Caco-2 (cell line): ENCODE data around the gene ARHGEF4. TPM values are rescaled to one million over a fixed set of nuclear protein-coding genes. Genes with fewer than 3 reads are reported as not detected.

ENCODE experiments used
- BruUV-seq: library from RNA; stranded (reverse); fragments of 400-500 nt; replicated peaks from 2 replicates; lab custom pipeline; 2021; lab: Mats Ljungman, UMichigan
- CTCF ChIA-PET: fragments of 300-600 bp; sonication (Branson Sonifier 250); formaldehyde crosslinking; loops from one replicate; lab custom pipeline; 2022; ENCODE audit warnings: antibody characterized with exemption; lab: Charles Lee
- POLR2A ChIA-PET: fragments of 300-600 bp; sonication (Branson Sonifier 250); formaldehyde crosslinking; loops from one replicate; lab custom pipeline; 2022; ENCODE audit warnings: antibody characterized with exemption; lab: Charles Lee
- DNase-seq, 2 experiments: peaks; one replicate each; pipeline versions ENCODE4 v3.0.0 to v3.0.0-alpha.2; 2020 to 2022
- H3K27me3 ChIP-seq: replicated peaks from 2 replicates; pipeline ENCODE4 v1.6.0; 2011; ENCODE audit warnings: low read length; ENCODE audit not compliant: control insufficient read depth, insufficient read depth
- H3K36me3 ChIP-seq: 2 replicates; pipeline ENCODE4 v1.5.1; 2011; ENCODE audit warnings: low read length; ENCODE audit not compliant: control insufficient read depth, insufficient read depth
- H3K4me1 ChIP-seq: fragments of 250-450 bp; sonication (Bioruptor Pico); 2 replicates; pipeline ENCODE4 v1.5.1; 2020; ENCODE audit warnings: mild to moderate bottlenecking
- H3K4me3 ChIP-seq: 2 replicates; pipeline ENCODE4 v1.5.1; 2011; ENCODE audit warnings: low read depth, mild to moderate bottlenecking, control low read depth, low read length
- H3K9me3 ChIP-seq: fragments of 250-450 bp; sonication (Bioruptor Pico); 2 replicates; pipeline ENCODE4 v1.5.1; 2020; ENCODE audit warnings: mild to moderate bottlenecking, moderate library complexity
- H3K27ac Mint-ChIP-seq: one replicate; pipeline ENCODE4 v1.8.0; 2022; ENCODE audit warnings: mixed read lengths; ENCODE audit not compliant: unreplicated experiment
- H3K27me3 Mint-ChIP-seq: one replicate; pipeline ENCODE4 v1.8.0; 2022; ENCODE audit warnings: mixed read lengths; ENCODE audit not compliant: insufficient read depth, unreplicated experiment
- H3K36me3 Mint-ChIP-seq: one replicate; pipeline ENCODE4 v1.8.0; 2022; ENCODE audit warnings: mild to moderate bottlenecking, mixed read lengths; ENCODE audit not compliant: insufficient read depth, unreplicated experiment
- H3K4me1 Mint-ChIP-seq: one replicate; pipeline ENCODE4 v1.8.0; 2022; ENCODE audit warnings: low read depth, mixed read lengths; ENCODE audit not compliant: unreplicated experiment
- H3K4me3 Mint-ChIP-seq: one replicate; pipeline ENCODE4 v1.8.0; 2022; ENCODE audit warnings: mild to moderate bottlenecking, moderate library complexity, mixed read lengths; ENCODE audit not compliant: unreplicated experiment
- H3K9me3 Mint-ChIP-seq: one replicate; pipeline ENCODE4 v1.8.0; 2022; ENCODE audit warnings: mixed read lengths; ENCODE audit not compliant: unreplicated experiment
- intact Hi-C: fragments of 100-400 bp; cut with micrococcal nuclease; formaldehyde crosslinking; loops from one replicate; pipeline ENCODE4 v1.10.0; 2022; ENCODE audit not compliant: unreplicated experiment
- total RNA-seq: library from RNA; stranded (reverse); gene quantifications from 2 replicates; pipeline ENCODE4 v1.2.3, GENCODE V29; 2022
- TF ChIP-seq, protein P1 (sequence below), 2 experiments: fragments of 200-600 bp in 1 of 2; IDR thresholded peaks; 1 replicate in 1 of 2; 2 replicates in 1 of 2; pipeline versions ENCODE4 v1.5.1 to v1.8.0; 2011 to 2022; ENCODE audit warnings: antibody characterized with exemption in 1 of 2, control low read depth in 1 of 2, inconsistent platforms in 1 of 2, low read depth in 1 of 2, low read length in 1 of 2, mild to moderate bottlenecking in 1 of 2, moderate library complexity in 1 of 2; ENCODE audit not compliant: insufficient read depth in 1 of 2, severe bottlenecking in 1 of 2, unreplicated experiment in 1 of 2

The ARHGEF4 gene
- total RNA-seq, 1 experiment from 2014 or later = 1.8 TPM

DNA sequence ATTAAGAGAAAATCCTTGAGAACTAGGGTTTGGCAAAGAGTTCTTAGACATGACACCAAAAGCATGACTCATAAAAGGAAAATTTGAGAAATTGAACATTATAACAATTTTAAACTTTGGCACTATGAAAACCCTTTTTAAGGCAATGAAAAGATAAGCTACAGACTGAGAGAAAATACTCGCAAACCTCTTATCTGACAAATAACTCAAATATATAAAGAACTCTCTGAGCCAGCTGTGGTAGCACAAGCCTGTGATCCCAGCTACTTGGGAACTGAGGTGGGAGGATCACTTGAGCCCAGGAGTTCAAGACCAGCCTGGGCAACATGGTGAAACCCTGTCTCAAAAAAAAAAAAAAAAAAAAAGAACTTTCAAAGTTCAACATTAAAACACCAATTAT is 186.0 kb downstream of the ARHGEF4 start:
- no peaks in the 10 kb centered on the region for H3K4me1 ChIP-seq
- no peak overlapping the region for H3K4me3 ChIP-seq
- intact Hi-C loops = no loop called here
- H3K9me3 ChIP-seq = no peaks in the 10 kb centered on the region
- BruUV-seq = no TSS peak
- Mint-ChIP-seq H3K9me3 (peaks cover 10% of the 10 kb centered on the region), H3K27me3 (peaks cover 3% of the 10 kb centered on the region), H3K4me3 (no peak overlapping the region), H3K36me3 (no peaks in the 10 kb centered on the region), H3K27ac (no peak overlapping the region), H3K4me1 (no peaks in the 10 kb centered on the region)
- DNase-seq = no peak
- TF ChIP-seq, protein P1, sequence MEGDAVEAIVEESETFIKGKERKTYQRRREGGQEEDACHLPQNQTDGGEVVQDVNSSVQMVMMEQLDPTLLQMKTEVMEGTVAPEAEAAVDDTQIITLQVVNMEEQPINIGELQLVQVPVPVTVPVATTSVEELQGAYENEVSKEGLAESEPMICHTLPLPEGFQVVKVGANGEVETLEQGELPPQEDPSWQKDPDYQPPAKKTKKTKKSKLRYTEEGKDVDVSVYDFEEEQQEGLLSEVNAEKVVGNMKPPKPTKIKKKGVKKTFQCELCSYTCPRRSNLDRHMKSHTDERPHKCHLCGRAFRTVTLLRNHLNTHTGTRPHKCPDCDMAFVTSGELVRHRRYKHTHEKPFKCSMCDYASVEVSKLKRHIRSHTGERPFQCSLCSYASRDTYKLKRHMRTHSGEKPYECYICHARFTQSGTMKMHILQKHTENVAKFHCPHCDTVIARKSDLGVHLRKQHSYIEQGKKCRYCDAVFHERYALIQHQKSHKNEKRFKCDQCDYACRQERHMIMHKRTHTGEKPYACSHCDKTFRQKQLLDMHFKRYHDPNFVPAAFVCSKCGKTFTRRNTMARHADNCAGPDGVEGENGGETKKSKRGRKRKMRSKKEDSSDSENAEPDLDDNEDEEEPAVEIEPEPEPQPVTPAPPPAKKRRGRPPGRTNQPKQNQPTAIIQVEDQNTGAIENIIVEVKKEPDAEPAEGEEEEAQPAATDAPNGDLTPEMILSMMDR (IDR thresholded peaks at IDR 0.05; ENCODE audit: insufficient read depth in 1 of 2, low read depth in 1 of 2, low read length in 1 of 2, severe bottlenecking in 1 of 2, unreplicated experiment in 1 of 2) = no peak
- ChIA-PET POLR2A (no interaction called here), CTCF (no interaction called here)
- H3K27me3 ChIP-seq = no peaks in the 10 kb centered on the region
- no peaks in the 10 kb centered on the region for H3K36me3 ChIP-seq

DNA sequence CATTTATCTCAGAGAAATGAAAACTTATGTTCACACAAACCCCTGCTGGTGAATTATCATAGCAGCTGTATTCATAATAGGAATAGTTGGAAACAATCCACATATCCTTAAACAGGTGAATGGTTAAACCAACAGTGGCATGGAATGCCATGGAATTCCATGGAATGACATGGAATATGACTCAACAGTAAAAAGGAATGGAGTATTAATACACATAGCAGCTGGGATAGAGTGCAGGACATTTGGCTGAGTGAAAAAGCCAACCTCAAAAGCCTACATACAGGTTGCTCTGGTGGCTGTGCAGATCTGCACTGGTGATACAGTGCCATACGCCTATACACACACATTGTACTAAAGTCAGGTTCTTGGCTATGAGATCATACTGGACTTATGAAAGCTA is 187.0 kb downstream of the ARHGEF4 start:
- intact Hi-C loops = no loop called here
- peaks cover 2% of the 10 kb centered on the region for H3K27me3 Mint-ChIP-seq
- Histone ChIP-seq H3K9me3 (no peaks in the 10 kb centered on the region; the same call in 1 of the 2 replicates), H3K36me3 (no peaks in the 10 kb centered on the region), H3K4me1 (no peaks in the 10 kb centered on the region), H3K27me3 (no peaks in the 10 kb centered on the region), H3K4me3 (no peak overlapping the region)
- no peak overlapping the region for H3K4me3 Mint-ChIP-seq
- no peaks in the 10 kb centered on the region for H3K4me1 Mint-ChIP-seq
- BruUV-seq = no TSS peak
- no peak for DNase-seq
- ChIA-PET POLR2A (no interaction called here), CTCF (no interaction called here)
- H3K27ac Mint-ChIP-seq = no peak overlapping the region
- TF ChIP-seq, protein P1 (IDR thresholded peaks at IDR 0.05; ENCODE audit: insufficient read depth in 1 of 2, low read depth in 1 of 2, low read length in 1 of 2, severe bottlenecking in 1 of 2, unreplicated experiment in 1 of 2) = no peak
- no peaks in the 10 kb centered on the region for H3K36me3 Mint-ChIP-seq
- H3K9me3 Mint-ChIP-seq = peaks cover 10% of the 10 kb centered on the region

DNA sequence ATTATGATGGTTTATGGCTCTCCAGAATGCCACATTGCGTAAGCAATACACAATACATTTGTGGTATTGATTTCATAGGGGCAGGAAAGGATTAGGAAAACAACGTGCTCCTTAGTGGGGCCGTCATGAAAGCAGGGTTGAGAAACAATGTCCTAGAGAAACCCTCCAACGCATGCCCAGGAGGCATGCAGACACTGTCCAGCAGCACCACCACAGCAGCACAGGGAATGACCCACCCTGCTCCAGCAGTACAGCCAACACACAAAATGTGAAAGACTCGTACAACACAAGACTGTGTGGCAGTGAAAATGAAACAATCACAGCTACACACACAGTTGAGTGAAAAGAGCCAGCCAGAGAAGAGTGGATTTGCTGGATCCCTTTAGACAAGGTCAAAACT is 190.2 kb downstream of the ARHGEF4 start:
- H3K27ac Mint-ChIP-seq = no peak overlapping the region
- no peaks in the 10 kb centered on the region for H3K36me3 ChIP-seq
- no peaks in the 10 kb centered on the region for H3K27me3 ChIP-seq
- no peaks in the 10 kb centered on the region for H3K4me1 Mint-ChIP-seq
- H3K9me3 ChIP-seq = no peaks in the 10 kb centered on the region; the same call in 1 of the 2 replicates
- no peak overlapping the region for H3K4me3 ChIP-seq
- intact Hi-C loops = no loop called here
- no peaks in the 10 kb centered on the region for H3K36me3 Mint-ChIP-seq
- ChIA-PET CTCF (no interaction called here), POLR2A (no interaction called here)
- no peak for DNase-seq
- H3K9me3 Mint-ChIP-seq = peaks cover 10% of the 10 kb centered on the region
- peaks cover 2% of the 10 kb centered on the region for H3K27me3 Mint-ChIP-seq
- TF ChIP-seq, protein P1 (IDR thresholded peaks at IDR 0.05; ENCODE audit: insufficient read depth in 1 of 2, low read depth in 1 of 2, low read length in 1 of 2, severe bottlenecking in 1 of 2, unreplicated experiment in 1 of 2) = no peak
- H3K4me3 Mint-ChIP-seq = no peak overlapping the region
- H3K4me1 ChIP-seq = no peaks in the 10 kb centered on the region
- BruUV-seq = no TSS peak
